Right atrium auricular region (tissue), 2 donors: ENCODE data around the gene FOXP1. TPM values are rescaled to one million over a fixed set of nuclear protein-coding genes. Genes with fewer than 3 reads are reported as not detected.
A peak's percentile ranks its signal among the peaks of the same experiment; 100 is the strongest.

Source experiments
- DNase-seq: peaks from one replicate; pipeline ENCODE4 v3.0.0-alpha.2; 2019; ENCODE audit warnings: low spot score
- H3K27ac ChIP-seq, 2 donors: fragments of 200-600 bp; sonication (generic); 1 replicate in 1 of 2; 2 replicates in 1 of 2; pipeline ENCODE4 v1.5.1; 2016 to 2019
- H3K27me3 ChIP-seq, 2 donors: fragments of 200-600 bp; sonication (generic); one replicate each; pipeline versions ENCODE4 v1.5.1 to v1.6.0; 2017 to 2019
- H3K36me3 ChIP-seq: fragments of 200-600 bp; sonication (generic); one replicate; pipeline ENCODE4 v1.5.1; 2016
- H3K4me1 ChIP-seq, 2 donors: fragments of 200-600 bp; sonication (generic); one replicate each; pipeline versions ENCODE4 v1.5.1 to v1.6.0; 2017 to 2019
- H3K4me3 ChIP-seq, 2 donors: fragments of 200-600 bp; sonication (generic); 1 replicate in 1 of 2; 2 replicates in 1 of 2; pipeline ENCODE4 v1.5.1; 2017 to 2019; ENCODE audit warnings: mild to moderate bottlenecking in 1 of 2, moderate library complexity in 1 of 2
- H3K9me3 ChIP-seq, 2 donors: fragments of 200-600 bp; sonication (generic); one replicate each; pipeline ENCODE4 v1.5.1; 2019
- total RNA-seq, 2 donors: library from RNA; depleted of rRNA; stranded (reverse); fragments of >200 nt; gene quantifications; one replicate each; pipeline ENCODE4 v1.1.0, GENCODE V29; 2016
- TF ChIP-seq, protein P1 (sequence below), 2 donors: fragments of 200-600 bp; sonication (generic); IDR thresholded peaks; one replicate each; pipeline ENCODE4 v1.5.1; 2019; ENCODE audit warnings: antibody characterized with exemption in 2 of 2

Gene FOXP1
- total RNA-seq, 2 donors from 2014 or later = 39.2 to 59.0 TPM

DNA sequence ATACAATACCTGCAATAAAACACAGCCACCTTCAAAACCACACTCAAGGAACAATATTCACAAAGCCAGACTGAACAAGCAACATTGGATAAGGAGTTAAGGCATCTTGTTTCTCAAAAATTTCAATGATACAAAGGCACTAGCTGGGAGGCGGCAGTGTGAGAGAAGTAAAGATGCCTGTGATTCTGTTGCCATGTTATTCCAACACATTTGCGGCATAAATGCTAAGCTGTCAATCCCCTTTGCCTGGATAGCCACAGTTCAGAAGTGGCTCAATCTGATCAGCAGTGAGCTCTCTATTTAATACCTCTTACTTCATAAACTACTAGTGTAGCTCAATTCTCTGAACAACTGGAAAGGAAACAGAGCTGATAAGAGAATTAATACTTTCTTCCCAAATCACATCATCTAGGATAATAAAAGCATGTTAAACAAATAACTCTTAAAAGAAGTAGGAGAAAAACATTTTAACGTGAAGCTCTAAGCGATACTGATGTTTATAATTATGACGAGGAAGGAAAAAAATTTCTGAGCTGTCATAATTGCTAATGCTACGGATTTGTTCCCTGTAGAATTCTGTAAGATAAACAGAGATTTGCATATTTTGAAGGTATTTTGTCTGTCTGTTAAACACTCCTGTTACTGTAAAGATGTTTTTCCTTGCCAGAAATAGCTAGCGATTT lies 358.4 kb downstream of the FOXP1 start:
- TF ChIP-seq, protein P1, sequence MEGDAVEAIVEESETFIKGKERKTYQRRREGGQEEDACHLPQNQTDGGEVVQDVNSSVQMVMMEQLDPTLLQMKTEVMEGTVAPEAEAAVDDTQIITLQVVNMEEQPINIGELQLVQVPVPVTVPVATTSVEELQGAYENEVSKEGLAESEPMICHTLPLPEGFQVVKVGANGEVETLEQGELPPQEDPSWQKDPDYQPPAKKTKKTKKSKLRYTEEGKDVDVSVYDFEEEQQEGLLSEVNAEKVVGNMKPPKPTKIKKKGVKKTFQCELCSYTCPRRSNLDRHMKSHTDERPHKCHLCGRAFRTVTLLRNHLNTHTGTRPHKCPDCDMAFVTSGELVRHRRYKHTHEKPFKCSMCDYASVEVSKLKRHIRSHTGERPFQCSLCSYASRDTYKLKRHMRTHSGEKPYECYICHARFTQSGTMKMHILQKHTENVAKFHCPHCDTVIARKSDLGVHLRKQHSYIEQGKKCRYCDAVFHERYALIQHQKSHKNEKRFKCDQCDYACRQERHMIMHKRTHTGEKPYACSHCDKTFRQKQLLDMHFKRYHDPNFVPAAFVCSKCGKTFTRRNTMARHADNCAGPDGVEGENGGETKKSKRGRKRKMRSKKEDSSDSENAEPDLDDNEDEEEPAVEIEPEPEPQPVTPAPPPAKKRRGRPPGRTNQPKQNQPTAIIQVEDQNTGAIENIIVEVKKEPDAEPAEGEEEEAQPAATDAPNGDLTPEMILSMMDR (IDR thresholded peaks at IDR 0.05) = no peak
- Histone ChIP-seq H3K4me3 (peak overlapping the region in 1 of 2 donors; percentile 38), H3K27ac (peak overlapping the region; percentile 80 to 85), H3K9me3 (no peaks in the 10 kb centered on the region), H3K27me3 (no peaks in the 10 kb centered on the region), H3K4me1 (peaks cover 0 to 24% of the 10 kb centered on the region in 2 donors), H3K36me3 (no peaks in the 10 kb centered on the region)
- DNase-seq = no peak

DNA sequence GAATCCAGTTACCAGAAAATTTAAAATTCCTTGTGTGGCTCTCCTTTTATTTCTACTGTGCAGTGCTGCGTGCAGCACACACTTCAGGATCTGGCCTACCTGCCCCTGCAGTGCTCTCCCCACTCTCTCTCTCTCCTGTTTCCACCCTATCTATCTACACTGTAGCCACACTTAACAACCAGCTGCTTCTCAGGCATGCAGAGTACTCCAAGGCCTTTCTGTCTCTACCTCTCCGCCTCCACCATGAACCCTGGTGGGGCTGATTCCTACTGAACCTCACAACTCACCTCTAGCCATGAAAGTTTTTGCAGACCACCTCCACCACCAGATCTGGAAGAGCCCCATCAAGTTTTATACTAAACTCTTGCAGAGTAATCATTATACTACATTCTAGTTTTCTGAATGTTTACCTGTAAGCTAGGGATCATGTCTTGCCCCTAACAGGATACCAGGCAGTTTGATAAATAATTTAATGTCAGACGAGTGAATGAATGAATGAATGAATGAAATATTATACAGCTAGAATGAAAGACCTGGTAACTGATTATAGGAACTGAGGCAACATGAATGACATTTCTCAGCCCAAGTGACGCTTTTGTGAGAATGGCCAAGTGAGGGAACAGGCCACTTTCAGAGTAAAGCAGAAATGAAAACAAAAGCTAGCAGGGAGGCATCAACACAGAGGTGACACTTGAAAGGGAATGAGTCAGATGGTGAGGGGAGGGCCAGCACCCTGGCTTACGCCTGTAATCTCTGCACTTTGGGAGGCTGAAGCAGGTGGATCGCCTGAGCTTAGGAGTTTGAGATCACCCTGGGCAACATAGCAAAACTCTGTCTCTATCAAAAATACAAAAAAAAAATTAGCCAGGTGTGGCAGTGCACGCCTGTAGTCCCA lies 363.5 kb downstream of the FOXP1 start:
- Histone ChIP-seq H3K4me3 (no peak overlapping the region), H3K27me3 (no peaks in the 10 kb centered on the region), H3K27ac (no peak overlapping the region), H3K4me1 (peaks cover 0 to 5% of the 10 kb centered on the region in 2 donors), H3K9me3 (no peaks in the 10 kb centered on the region), H3K36me3 (no peaks in the 10 kb centered on the region)
- DNase-seq = no peak
- TF ChIP-seq, protein P1 (IDR thresholded peaks at IDR 0.05) = no peak

DNA sequence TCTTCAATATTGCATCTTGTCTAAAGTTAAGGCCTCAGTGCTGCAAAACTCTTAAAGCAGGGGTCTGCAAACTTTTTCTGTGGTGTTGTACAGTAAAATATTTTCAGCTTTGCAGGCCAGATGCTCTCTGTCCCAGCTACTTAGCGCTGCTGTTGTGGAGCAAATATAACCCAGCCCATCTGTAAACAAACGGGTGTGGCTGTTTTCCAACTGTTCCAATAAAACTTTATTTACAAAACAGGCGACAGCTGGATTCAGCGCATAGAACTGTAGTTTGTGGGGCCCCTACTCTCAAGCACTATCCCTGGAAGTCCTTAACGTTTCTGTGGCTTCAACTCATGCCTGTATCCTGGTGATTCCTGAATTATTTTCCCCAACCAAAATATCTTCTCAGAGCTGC lies 365.0 kb downstream of the FOXP1 start:
- no peak overlapping the region for H3K4me3 ChIP-seq
- TF ChIP-seq, protein P1 (IDR thresholded peaks at IDR 0.05) = no peak
- H3K9me3 ChIP-seq = no peaks in the 10 kb centered on the region
- no peaks in the 10 kb centered on the region for H3K36me3 ChIP-seq
- no peak for DNase-seq
- no peaks in the 10 kb centered on the region for H3K4me1 ChIP-seq
- H3K27me3 ChIP-seq = no peaks in the 10 kb centered on the region
- H3K27ac ChIP-seq = no peak overlapping the region

GRCh38 chr3:71217640-71218222 lies 365.8 kb downstream of the FOXP1 start:
- Histone ChIP-seq H3K27me3 (no peaks in the 10 kb centered on the region), H3K36me3 (no peaks in the 10 kb centered on the region), H3K27ac (no peak overlapping the region), H3K4me1 (no peaks in the 10 kb centered on the region), H3K9me3 (no peaks in the 10 kb centered on the region), H3K4me3 (no peak overlapping the region)
- TF ChIP-seq, protein P1 (IDR thresholded peaks at IDR 0.05) = no peak
- DNase-seq = no peak

- H3K4me3 ChIP-seq = no peak overlapping the region
- H3K4me1 ChIP-seq = peaks cover 0 to 11% of the 10 kb centered on the region in 2 donors
- H3K9me3 ChIP-seq = no peaks in the 10 kb centered on the region
- no peaks in the 10 kb centered on the region for H3K27me3 ChIP-seq
- DNase-seq = no peak
- no peak overlapping the region for H3K27ac ChIP-seq
- TF ChIP-seq, protein P1 (IDR thresholded peaks at IDR 0.05) = no peak
- H3K36me3 ChIP-seq = no peaks in the 10 kb centered on the region
These were observed 368.2 kb downstream of the FOXP1 start for GRCh38 chr3:71215351-71215750.
